ENCODE data around the gene ABCC1.

GRCh38 chr16:16093628-16094332 is 144.4 kb downstream of the ABCC1 start:
- TF ChIP-seq CTCF (optimal IDR thresholded peaks at IDR 0.05 in 1 of 3, IDR thresholded peaks at IDR 0.05 in 1 of 3, conservative IDR thresholded peaks at IDR 0.05 in 1 of 3; ENCODE audit: extremely low read depth in 1 of 3, insufficient read depth in 2 of 3, low read length in 3 of 3): no peak
- TF ChIP-seq EZH2 (IDR thresholded peaks at IDR 0.05; ENCODE audit: low read length): no peak
